ENCODE data around the gene VMP1. TPM values are rescaled to one million over a fixed set of nuclear protein-coding genes. Genes with fewer than 3 reads are reported as not detected.

Gene VMP1
- total RNA-seq, 1 experiment from 2014 or later = 277 TPM

DNA sequence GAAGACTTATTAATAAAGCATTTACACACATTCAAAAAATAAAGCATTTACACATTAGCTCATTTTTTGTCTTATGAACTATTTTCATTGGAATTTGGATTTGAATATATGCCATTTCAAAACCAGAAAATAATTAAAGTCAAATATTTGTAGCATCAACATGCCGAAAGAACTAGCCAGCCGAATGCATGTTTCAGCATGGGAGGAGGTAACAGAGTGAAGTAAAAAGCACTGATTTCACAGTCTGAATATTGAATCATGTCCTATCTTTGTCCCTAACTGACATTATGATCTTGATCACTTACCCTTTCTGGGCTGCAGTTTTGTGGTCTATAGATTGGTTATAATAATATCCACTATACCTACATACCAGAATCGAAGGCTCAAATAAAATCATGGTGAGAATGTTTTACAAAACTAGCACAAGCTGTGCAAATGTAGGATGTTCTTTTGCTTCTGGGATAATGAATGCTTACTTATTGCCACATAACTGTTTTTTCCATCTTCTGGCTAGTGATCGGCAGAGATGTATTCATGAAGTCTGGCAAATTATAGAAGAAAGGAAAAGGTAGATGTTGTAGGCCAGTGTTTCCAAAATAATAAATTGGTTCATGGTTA lies 100.5 kb downstream of the VMP1 start:
- Histone ChIP-seq H3K36me3 (ENCODE audit: control insufficient read depth, insufficient read depth, low read length) (no peaks in the 10 kb centered on the region), H3K4me1 (peaks cover 12% of the 10 kb centered on the region; the same call in 1 of the 2 replicates), H3K4me3 (ENCODE audit: low read depth, low read length) (no peak overlapping the region), H3K27me3 (replicated peaks; ENCODE audit: control insufficient read depth, insufficient read depth, low read length) (no peaks in the 10 kb centered on the region), H3K9me3 (no peaks in the 10 kb centered on the region)
- TF ChIP-seq, protein P1, sequence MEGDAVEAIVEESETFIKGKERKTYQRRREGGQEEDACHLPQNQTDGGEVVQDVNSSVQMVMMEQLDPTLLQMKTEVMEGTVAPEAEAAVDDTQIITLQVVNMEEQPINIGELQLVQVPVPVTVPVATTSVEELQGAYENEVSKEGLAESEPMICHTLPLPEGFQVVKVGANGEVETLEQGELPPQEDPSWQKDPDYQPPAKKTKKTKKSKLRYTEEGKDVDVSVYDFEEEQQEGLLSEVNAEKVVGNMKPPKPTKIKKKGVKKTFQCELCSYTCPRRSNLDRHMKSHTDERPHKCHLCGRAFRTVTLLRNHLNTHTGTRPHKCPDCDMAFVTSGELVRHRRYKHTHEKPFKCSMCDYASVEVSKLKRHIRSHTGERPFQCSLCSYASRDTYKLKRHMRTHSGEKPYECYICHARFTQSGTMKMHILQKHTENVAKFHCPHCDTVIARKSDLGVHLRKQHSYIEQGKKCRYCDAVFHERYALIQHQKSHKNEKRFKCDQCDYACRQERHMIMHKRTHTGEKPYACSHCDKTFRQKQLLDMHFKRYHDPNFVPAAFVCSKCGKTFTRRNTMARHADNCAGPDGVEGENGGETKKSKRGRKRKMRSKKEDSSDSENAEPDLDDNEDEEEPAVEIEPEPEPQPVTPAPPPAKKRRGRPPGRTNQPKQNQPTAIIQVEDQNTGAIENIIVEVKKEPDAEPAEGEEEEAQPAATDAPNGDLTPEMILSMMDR (IDR thresholded peaks at IDR 0.05; ENCODE audit: insufficient read depth in 1 of 2, low read depth in 1 of 2, low read length in 1 of 2, severe bottlenecking in 1 of 2, unreplicated experiment in 1 of 2) = no peak
- Mint-ChIP-seq H3K9me3 (ENCODE audit: unreplicated experiment) (no peaks in the 10 kb centered on the region), H3K4me3 (ENCODE audit: unreplicated experiment) (no peak overlapping the region), H3K4me1 (ENCODE audit: low read depth, unreplicated experiment) (peaks cover 15% of the 10 kb centered on the region), H3K27me3 (ENCODE audit: insufficient read depth, unreplicated experiment) (no peaks in the 10 kb centered on the region), H3K27ac (ENCODE audit: unreplicated experiment) (no peak overlapping the region), H3K36me3 (ENCODE audit: insufficient read depth, unreplicated experiment) (peaks cover 31% of the 10 kb centered on the region)
- intact Hi-C loops (cut with micrococcal nuclease; ENCODE audit: unreplicated experiment) = no loop called here
- CTCF ChIA-PET = no interaction called here
- no peak for DNase-seq
- POLR2A ChIA-PET = no interaction called here
- no TSS peak for BruUV-seq (replicated peaks)

DNA sequence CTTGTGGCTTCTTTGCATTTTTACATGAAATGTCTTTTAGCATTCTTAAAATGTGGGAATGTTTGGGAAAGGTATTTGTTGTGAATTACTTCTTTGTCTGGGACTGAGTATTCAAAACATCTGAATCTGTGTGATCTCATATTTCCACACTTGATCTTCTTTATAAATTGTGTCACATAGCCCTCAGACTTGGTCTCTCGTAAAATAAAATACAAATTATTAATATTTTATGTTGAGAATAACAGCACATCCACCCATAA lies 103.4 kb downstream of the VMP1 start:
- Mint-ChIP-seq H3K9me3 (ENCODE audit: unreplicated experiment) (no peaks in the 10 kb centered on the region), H3K36me3 (ENCODE audit: insufficient read depth, unreplicated experiment) (peaks cover 34% of the 10 kb centered on the region), H3K27me3 (ENCODE audit: insufficient read depth, unreplicated experiment) (no peaks in the 10 kb centered on the region), H3K4me1 (ENCODE audit: low read depth, unreplicated experiment) (peaks cover 9% of the 10 kb centered on the region), H3K27ac (ENCODE audit: unreplicated experiment) (no peak overlapping the region), H3K4me3 (ENCODE audit: unreplicated experiment) (no peak overlapping the region)
- TF ChIP-seq, protein P1 (IDR thresholded peaks at IDR 0.05; ENCODE audit: insufficient read depth in 1 of 2, low read depth in 1 of 2, low read length in 1 of 2, severe bottlenecking in 1 of 2, unreplicated experiment in 1 of 2) = no peak
- no peak for DNase-seq
- POLR2A ChIA-PET = no interaction called here
- no peaks in the 10 kb centered on the region for H3K27me3 ChIP-seq (replicated peaks; ENCODE audit: control insufficient read depth, insufficient read depth, low read length)
- H3K36me3 ChIP-seq (ENCODE audit: control insufficient read depth, insufficient read depth, low read length) = no peaks in the 10 kb centered on the region
- intact Hi-C loops (cut with micrococcal nuclease; ENCODE audit: unreplicated experiment) = loop anchor here (2.0 kb wide), 1 partner anchor 18 kb away; no protein-coding TSS in a partner anchor
- H3K4me1 ChIP-seq = no peaks in the 10 kb centered on the region; the same call in 1 of the 2 replicates
- BruUV-seq (replicated peaks) = no TSS peak
- no peak overlapping the region for H3K4me3 ChIP-seq (ENCODE audit: low read depth, low read length)
- H3K9me3 ChIP-seq = no peaks in the 10 kb centered on the region
- CTCF ChIA-PET = no interaction called here

DNA sequence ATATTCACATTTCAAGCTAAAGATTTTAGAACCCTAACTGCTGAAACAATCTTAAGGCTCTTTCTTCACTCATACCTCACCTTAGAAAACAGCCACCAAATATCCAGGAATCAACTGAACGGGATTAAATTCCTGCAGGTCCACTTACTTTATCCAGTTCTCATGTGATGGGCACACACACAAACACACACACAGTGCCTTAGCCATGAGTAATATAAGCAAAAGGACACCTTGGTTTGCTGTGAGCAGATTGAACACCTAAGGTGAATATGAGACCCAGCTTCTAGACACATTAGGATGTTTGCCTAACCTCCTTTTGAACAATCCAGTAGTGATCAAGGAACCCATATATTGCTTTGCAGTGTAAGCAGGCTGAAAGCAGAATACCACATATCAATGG lies 103.8 kb downstream of the VMP1 start:
- no peak for DNase-seq
- H3K36me3 Mint-ChIP-seq (ENCODE audit: insufficient read depth, unreplicated experiment) = peaks cover 34% of the 10 kb centered on the region
- ChIA-PET CTCF (no interaction called here), POLR2A (no interaction called here)
- intact Hi-C loops (cut with micrococcal nuclease; ENCODE audit: unreplicated experiment) = loop anchor here (2.0 kb wide), 1 partner anchor 18 kb away; no protein-coding TSS in a partner anchor
- no peak overlapping the region for H3K4me3 ChIP-seq (ENCODE audit: low read depth, low read length)
- no peaks in the 10 kb centered on the region for H3K27me3 Mint-ChIP-seq (ENCODE audit: insufficient read depth, unreplicated experiment)
- no peaks in the 10 kb centered on the region for H3K36me3 ChIP-seq (ENCODE audit: control insufficient read depth, insufficient read depth, low read length)
- peaks cover 9% of the 10 kb centered on the region for H3K4me1 Mint-ChIP-seq (ENCODE audit: low read depth, unreplicated experiment)
- H3K27me3 ChIP-seq (replicated peaks; ENCODE audit: control insufficient read depth, insufficient read depth, low read length) = no peaks in the 10 kb centered on the region
- BruUV-seq (replicated peaks) = no TSS peak
- H3K4me1 ChIP-seq = no peaks in the 10 kb centered on the region; the same call in 1 of the 2 replicates
- no peaks in the 10 kb centered on the region for H3K9me3 ChIP-seq
- no peak overlapping the region for H3K4me3 Mint-ChIP-seq (ENCODE audit: unreplicated experiment)
- TF ChIP-seq, protein P1 (IDR thresholded peaks at IDR 0.05; ENCODE audit: insufficient read depth in 1 of 2, low read depth in 1 of 2, low read length in 1 of 2, severe bottlenecking in 1 of 2, unreplicated experiment in 1 of 2) = no peak
- H3K27ac Mint-ChIP-seq (ENCODE audit: unreplicated experiment) = no peak overlapping the region
- no peaks in the 10 kb centered on the region for H3K9me3 Mint-ChIP-seq (ENCODE audit: unreplicated experiment)
